BJ (cell line): ENCODE measurements around the gene CNTNAP4. TPM values are rescaled to one million over a fixed set of nuclear protein-coding genes. Genes with fewer than 3 reads are reported as not detected.

ENCODE experiments used
- CTCF ChIA-PET: fragments of 350-600 bp; formaldehyde crosslinking; extraction: SDS; loops from one replicate; lab custom pipeline; 2021; ENCODE audit warnings: antibody characterized with exemption, inconsistent platforms; lab: Yijun Ruan, JAX
- POLR2A ChIA-PET: fragments of 300-600 bp; sonication (Branson Sonifier 250); formaldehyde crosslinking; extraction: SDS; loops from one replicate; lab custom pipeline; 2021; ENCODE audit warnings: antibody characterized with exemption; lab: Charles Lee
- DNase-seq: peaks from one replicate; pipeline ENCODE4 v3.0.0-alpha.2; 2011; ENCODE audit warnings: low read depth
- H3K27me3 ChIP-seq: 2 replicates; pipeline ENCODE4 v1.6.0; 2011; ENCODE audit warnings: low read length; ENCODE audit not compliant: control insufficient read depth, insufficient read depth
- H3K36me3 ChIP-seq: 2 replicates; pipeline ENCODE4 v1.5.1; 2011; ENCODE audit warnings: low read length; ENCODE audit not compliant: control insufficient read depth, insufficient read depth
- H3K4me3 ChIP-seq: 2 replicates; pipeline ENCODE4 v1.5.1; 2011; ENCODE audit warnings: low read depth, mild to moderate bottlenecking, control low read depth, low read length
- CTCF ChIP-seq: IDR thresholded peaks from 2 replicates; pipeline ENCODE4 v1.5.1; 2011; ENCODE audit warnings: low read depth, mild to moderate bottlenecking, control low read depth, inconsistent platforms, low read length, moderate library complexity; ENCODE audit not compliant: insufficient read depth
- polyA plus RNA-seq: library from polyadenylated mRNA; depleted of rRNA; stranded (reverse); fragments of >200 nt; gene quantifications from 2 replicates; pipeline ENCODE4 v1.2.3, GENCODE V29; 2011

Gene CNTNAP4
- polyA plus RNA-seq, 1 experiment = not detected

DNA sequence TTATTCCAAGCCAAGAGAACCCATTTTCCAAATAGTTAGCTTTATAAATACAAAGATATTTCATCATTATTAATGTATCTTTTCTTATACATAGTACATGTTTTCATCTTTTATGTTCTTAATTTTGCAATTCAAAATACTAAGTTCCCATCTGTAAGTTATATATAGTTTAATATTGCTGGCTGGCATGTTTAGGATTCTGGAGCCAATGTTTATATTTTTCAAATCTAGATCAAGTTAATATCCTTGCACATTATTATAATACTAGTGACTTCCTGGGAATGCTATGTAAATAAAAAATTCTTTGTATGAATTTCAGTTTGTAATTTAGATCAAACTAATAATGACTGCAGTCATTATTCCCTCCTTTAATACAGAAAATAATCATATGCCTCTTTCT, 189.7 kb downstream of the CNTNAP4 start:
- ChIA-PET CTCF (no interaction called here), POLR2A (no interaction called here)
- no peak for DNase-seq
- no peak overlapping the region for H3K4me3 ChIP-seq
- no peaks in the 10 kb centered on the region for H3K27me3 ChIP-seq
- TF ChIP-seq CTCF = no peak
- no peaks in the 10 kb centered on the region for H3K36me3 ChIP-seq

DNA sequence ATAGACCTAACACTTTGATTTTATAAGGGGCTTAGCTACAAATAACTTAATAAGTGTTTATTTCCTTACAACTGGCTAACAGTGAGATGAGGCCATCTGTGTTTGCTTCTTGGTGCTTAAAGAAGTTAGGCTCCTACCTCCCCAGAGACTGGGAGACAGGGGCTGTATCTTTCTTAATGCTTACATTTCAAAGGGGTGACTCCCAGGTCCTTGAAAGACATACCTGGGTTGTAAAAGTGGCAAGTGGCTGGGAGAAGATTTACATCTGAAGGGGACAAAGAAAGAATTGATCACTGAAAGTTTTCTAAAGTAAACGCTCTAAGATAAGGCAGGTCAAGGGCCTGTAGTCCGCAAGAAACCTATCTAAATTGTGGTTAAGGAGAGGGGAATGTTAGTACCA, 196.8 kb downstream of the CNTNAP4 start:
- CTCF ChIA-PET = no interaction called here
- Histone ChIP-seq H3K27me3 (no peaks in the 10 kb centered on the region), H3K4me3 (no peak overlapping the region), H3K36me3 (no peaks in the 10 kb centered on the region)
- no peak for TF ChIP-seq CTCF
- POLR2A ChIA-PET = no interaction called here
- DNase-seq = no peak

GRCh38 chr16:76478105-76478504, 200.9 kb downstream of the CNTNAP4 start:
- no peak for TF ChIP-seq CTCF
- no peak overlapping the region for H3K4me3 ChIP-seq
- ChIA-PET POLR2A (no interaction called here), CTCF (no interaction called here)
- no peaks in the 10 kb centered on the region for H3K36me3 ChIP-seq
- DNase-seq = no peak
- no peaks in the 10 kb centered on the region for H3K27me3 ChIP-seq

DNA sequence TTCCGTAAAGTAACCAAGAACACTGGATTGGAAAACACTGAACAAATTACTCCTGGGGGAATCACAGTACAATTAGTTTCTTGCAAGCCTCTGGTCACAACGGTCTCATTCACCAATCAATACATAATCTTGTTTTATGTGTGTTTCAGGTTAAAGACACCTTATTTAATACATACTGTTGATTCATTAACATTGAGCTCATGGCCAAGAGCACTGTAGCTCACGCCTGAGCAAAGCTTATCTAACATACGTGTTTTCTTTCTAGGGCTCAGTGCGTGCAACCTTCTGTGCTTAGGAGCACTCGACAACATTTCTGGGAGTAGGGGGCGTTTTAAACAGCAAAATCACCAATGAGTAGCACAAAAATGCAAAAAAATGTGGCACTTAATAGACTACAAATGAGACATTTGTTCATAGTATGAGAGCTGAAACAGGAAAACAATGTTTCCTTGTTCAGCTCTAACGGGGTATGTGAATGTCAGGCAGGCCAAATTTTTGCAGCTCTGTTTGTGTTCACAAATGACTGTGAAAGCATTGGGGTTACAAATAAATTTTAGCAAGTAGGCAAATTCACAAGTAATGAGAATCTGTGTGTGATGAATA, 206.2 kb downstream of the CNTNAP4 start:
- no peak for DNase-seq
- CTCF ChIA-PET = no interaction called here
- H3K4me3 ChIP-seq = no peak overlapping the region
- POLR2A ChIA-PET = no interaction called here
- no peaks in the 10 kb centered on the region for H3K36me3 ChIP-seq
- TF ChIP-seq CTCF = no peak
- no peaks in the 10 kb centered on the region for H3K27me3 ChIP-seq

- Histone ChIP-seq H3K36me3 (no peaks in the 10 kb centered on the region), H3K27me3 (no peaks in the 10 kb centered on the region), H3K4me3 (no peak overlapping the region)
- POLR2A ChIA-PET = no interaction called here
- no peak for TF ChIP-seq CTCF
- no peak for DNase-seq
- CTCF ChIA-PET = no interaction called here
Observed at GRCh38 chr16:76484020-76484419, 206.8 kb downstream of the CNTNAP4 start.
